CD4-positive, alpha-beta T cell (primary cell): ENCODE measurements around the gene VAMP3. TPM values are rescaled to one million over a fixed set of nuclear protein-coding genes. Genes with fewer than 3 reads are reported as not detected.

ENCODE experiments used
- ATAC-seq: fragments of 200-7000 bp; cut with Tn5 transposase; one replicate; pipeline ENCODE4 v1.10.0; 2022; ENCODE audit warnings: mild to moderate bottlenecking; ENCODE audit not compliant: poor library complexity
- CTCF ChIA-PET: fragments of 350-600 bp; sonication (Branson Sonifier 250); formaldehyde crosslinking; loops from one replicate; lab custom pipeline; 2021; ENCODE audit warnings: antibody characterized with exemption, inconsistent platforms; lab: Charles Lee
- POLR2A ChIA-PET: fragments of 350-600 bp; sonication (Branson Sonifier 250); formaldehyde crosslinking; loops from one replicate; lab custom pipeline; 2021; ENCODE audit warnings: antibody characterized with exemption, inconsistent platforms; lab: Charles Lee
- DNase-seq, 14 experiments: peaks; one replicate each; pipeline ENCODE4 v3.0.0-alpha.2; 2013 to 2020; ENCODE audit warnings: mixed read lengths in 2 of 14
- H3K27ac ChIP-seq, 2 donors: one replicate each; pipeline versions ENCODE4 v1.5.1 to v1.7.0; 2013; ENCODE audit warnings: low read length in 2 of 2, low read depth in 1 of 2, mild to moderate bottlenecking in 1 of 2
- H3K27me3 ChIP-seq, 2 experiments: 1 replicate in 1 of 2; 2 replicates in 1 of 2; pipeline versions ENCODE4 v1.6.1 to v1.7.0; 2013; ENCODE audit warnings: low read length in 2 of 2, control low read depth in 1 of 2, mild to moderate bottlenecking in 1 of 2, moderate library complexity in 1 of 2; ENCODE audit not compliant: insufficient read depth in 2 of 2, control insufficient read depth in 1 of 2
- H3K36me3 ChIP-seq: one replicate; pipeline ENCODE4 v1.6.1; 2013; ENCODE audit warnings: low read length, control low read depth; ENCODE audit not compliant: insufficient read depth
- H3K4me1 ChIP-seq: one replicate; pipeline ENCODE4 v1.6.1; 2013; ENCODE audit warnings: low read length, control low read depth; ENCODE audit not compliant: insufficient read depth
- H3K4me3 ChIP-seq: one replicate; pipeline ENCODE4 v1.5.1; 2013; ENCODE audit warnings: mild to moderate bottlenecking, low read length, moderate library complexity
- H3K9me3 ChIP-seq, 2 experiments: 1 replicate in 1 of 2; 2 replicates in 1 of 2; pipeline versions ENCODE4 v1.6.1 to v1.7.0; 2013; ENCODE audit warnings: low read length in 2 of 2, mild to moderate bottlenecking in 2 of 2, control low read depth in 1 of 2, moderate library complexity in 1 of 2; ENCODE audit not compliant: control insufficient read depth in 1 of 2, insufficient read depth in 1 of 2
- H3K27ac Mint-ChIP-seq: one replicate; pipeline ENCODE4 v1.8.0; 2020; ENCODE audit warnings: mixed read lengths
- H3K27me3 Mint-ChIP-seq: one replicate; pipeline ENCODE4 v1.8.0; 2021; ENCODE audit warnings: mixed read lengths
- H3K36me3 Mint-ChIP-seq: one replicate; pipeline ENCODE4 v1.8.0; 2021; ENCODE audit warnings: low read depth, mixed read lengths
- H3K4me1 Mint-ChIP-seq: one replicate; pipeline ENCODE4 v1.8.0; 2021; ENCODE audit warnings: low read depth, mixed read lengths
- H3K4me3 Mint-ChIP-seq: one replicate; pipeline ENCODE4 v1.8.0; 2020; ENCODE audit warnings: mild to moderate bottlenecking, mixed read lengths
- H3K9me3 Mint-ChIP-seq: one replicate; pipeline ENCODE4 v1.8.0; 2020; ENCODE audit warnings: mixed read lengths
- intact Hi-C, 2 experiments: fragments of 100-400 bp; cut with DNase I in 1 of 2; cut with micrococcal nuclease in 1 of 2; formaldehyde crosslinking; loops; one replicate each; pipeline versions ENCODE4 v1.15.1 to v1.9.0; 2023 to 2025; cut with DNase I, micrococcal nuclease
- total RNA-seq, 174 experiments: library from RNA in 2 of 174; stranded (reverse) in 2 of 174; gene quantifications; one replicate each; pipeline ENCODE4 v1.2.3 and lab custom pipeline; 2021 to 2026
- TF ChIP-seq, protein P1 (sequence below): fragments of 200-600 bp; IDR thresholded peaks from one replicate; pipeline ENCODE4 v1.8.0; 2022; ENCODE audit warnings: antibody characterized with exemption, mild to moderate bottlenecking

VAMP3 gene
- total RNA-seq, 2 experiments from 2014 or later: 76.9 to 87.7 TPM

DNA sequence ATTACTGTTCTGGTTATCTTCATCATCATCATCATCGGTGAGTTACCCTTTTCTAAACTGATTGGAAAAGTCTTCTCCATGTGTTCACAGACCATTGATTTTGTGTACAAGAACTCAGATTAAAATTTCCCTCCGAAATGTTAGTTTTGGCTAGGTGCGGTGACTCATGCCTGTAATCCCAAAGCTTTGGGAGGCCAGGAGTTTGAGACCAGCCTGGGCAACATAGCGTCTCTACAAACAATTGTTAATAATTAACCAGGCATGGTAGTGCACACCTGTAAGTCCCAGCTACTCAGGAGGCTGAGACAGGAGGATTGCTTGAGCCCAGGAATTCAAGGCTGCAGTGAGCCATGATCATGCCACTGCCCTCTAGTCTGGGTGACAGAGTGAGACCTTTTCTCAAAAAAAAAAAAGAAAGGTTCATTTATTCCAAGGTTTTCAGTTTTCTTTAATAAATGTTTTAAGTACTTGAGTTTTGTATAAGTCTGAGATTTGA, 7.1 kb downstream of the VAMP3 start:
- Mint-ChIP-seq H3K4me1 (peaks cover 47% of the 10 kb centered on the region), H3K36me3 (peaks cover 68% of the 10 kb centered on the region), H3K9me3 (no peaks in the 10 kb centered on the region), H3K27me3 (no peaks in the 10 kb centered on the region), H3K4me3 (no peak overlapping the region), H3K27ac (no peak overlapping the region)
- TF ChIP-seq, protein P1, sequence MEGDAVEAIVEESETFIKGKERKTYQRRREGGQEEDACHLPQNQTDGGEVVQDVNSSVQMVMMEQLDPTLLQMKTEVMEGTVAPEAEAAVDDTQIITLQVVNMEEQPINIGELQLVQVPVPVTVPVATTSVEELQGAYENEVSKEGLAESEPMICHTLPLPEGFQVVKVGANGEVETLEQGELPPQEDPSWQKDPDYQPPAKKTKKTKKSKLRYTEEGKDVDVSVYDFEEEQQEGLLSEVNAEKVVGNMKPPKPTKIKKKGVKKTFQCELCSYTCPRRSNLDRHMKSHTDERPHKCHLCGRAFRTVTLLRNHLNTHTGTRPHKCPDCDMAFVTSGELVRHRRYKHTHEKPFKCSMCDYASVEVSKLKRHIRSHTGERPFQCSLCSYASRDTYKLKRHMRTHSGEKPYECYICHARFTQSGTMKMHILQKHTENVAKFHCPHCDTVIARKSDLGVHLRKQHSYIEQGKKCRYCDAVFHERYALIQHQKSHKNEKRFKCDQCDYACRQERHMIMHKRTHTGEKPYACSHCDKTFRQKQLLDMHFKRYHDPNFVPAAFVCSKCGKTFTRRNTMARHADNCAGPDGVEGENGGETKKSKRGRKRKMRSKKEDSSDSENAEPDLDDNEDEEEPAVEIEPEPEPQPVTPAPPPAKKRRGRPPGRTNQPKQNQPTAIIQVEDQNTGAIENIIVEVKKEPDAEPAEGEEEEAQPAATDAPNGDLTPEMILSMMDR: no peak
- no peak overlapping the region for H3K27ac ChIP-seq
- H3K4me1 ChIP-seq: peaks cover 23% of the 10 kb centered on the region
- no peak for DNase-seq
- H3K27me3 ChIP-seq: no peaks in the 10 kb centered on the region
- H3K36me3 ChIP-seq: peaks cover 40% of the 10 kb centered on the region
- intact Hi-C loops: no loop called here
- CTCF ChIA-PET: no interaction called here
- no peak for ATAC-seq
- no peak overlapping the region for H3K4me3 ChIP-seq
- no peaks in the 10 kb centered on the region for H3K9me3 ChIP-seq
- POLR2A ChIA-PET: no interaction called here

DNA sequence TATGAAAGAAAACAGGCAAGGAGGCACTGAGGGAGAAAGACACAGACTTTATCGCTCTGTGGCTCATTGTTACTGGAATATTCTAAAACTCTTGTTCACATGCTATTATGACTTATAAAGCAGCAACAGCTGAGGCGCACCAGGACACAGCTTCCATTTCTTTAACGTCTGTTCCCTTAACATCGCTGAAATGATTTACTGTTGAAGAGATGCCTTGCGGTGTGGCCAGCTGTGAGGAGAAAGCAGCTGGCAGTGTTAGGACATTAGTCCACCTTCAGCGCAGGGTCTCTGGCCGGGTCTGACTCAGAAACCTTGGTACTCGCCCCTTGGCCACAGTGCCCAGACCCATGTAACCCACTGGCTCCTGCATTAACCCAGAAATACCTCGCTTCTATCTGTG, 9.9 kb downstream of the VAMP3 start:
- Mint-ChIP-seq H3K9me3 (no peaks in the 10 kb centered on the region), H3K4me1 (peaks cover 32% of the 10 kb centered on the region), H3K27ac (peak overlapping the region; percentile 43), H3K36me3 (peaks cover 52% of the 10 kb centered on the region), H3K27me3 (no peaks in the 10 kb centered on the region), H3K4me3 (peak overlapping the region; percentile 15)
- ATAC-seq: no peak
- Histone ChIP-seq H3K9me3 (peaks cover 0 to 5% of the 10 kb centered on the region in 2 experiments), H3K36me3 (peaks cover 32% of the 10 kb centered on the region), H3K4me3 (no peak overlapping the region), H3K4me1 (peaks cover 34% of the 10 kb centered on the region), H3K27ac (no peak overlapping the region), H3K27me3 (no peaks in the 10 kb centered on the region)
- DNase-seq: no peak
- POLR2A ChIA-PET: interaction anchor here (3.1 kb wide), 1 partner anchor 9 kb away, joined by 19 read pairs; the partner anchor contains the start of gene VAMP3
- TF ChIP-seq, protein P1: no peak
- intact Hi-C loops: loop anchor here in 1 of 2 experiments (10.0 kb wide), 3 partner anchors 174 to 1094 kb away; partner anchors contain the start of genes ENO1 and RERE
- CTCF ChIA-PET: no interaction called here

DNA sequence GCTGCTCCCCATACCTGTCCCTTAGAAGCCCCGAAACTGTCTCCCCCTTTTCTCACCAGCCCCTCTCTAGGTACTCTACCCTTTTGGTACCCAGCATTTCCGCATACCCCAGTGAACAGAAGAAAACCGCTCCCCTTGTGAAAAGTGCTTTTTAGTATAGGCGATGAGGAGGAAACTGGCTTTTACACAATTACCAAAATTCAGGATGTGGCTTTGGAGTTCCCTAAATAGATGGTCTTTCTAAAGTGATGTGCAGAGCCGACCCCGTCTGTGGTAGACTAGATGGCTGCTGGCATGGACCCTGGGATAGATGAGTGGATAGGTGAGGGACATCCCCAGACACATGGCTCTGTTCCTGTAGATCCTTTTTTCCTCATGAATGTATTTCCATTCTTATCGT, 10.4 kb downstream of the VAMP3 start:
- no peak for ATAC-seq
- Mint-ChIP-seq H3K4me3 (peak overlapping the region; percentile 55), H3K36me3 (peaks cover 49% of the 10 kb centered on the region), H3K27me3 (no peaks in the 10 kb centered on the region), H3K4me1 (peaks cover 32% of the 10 kb centered on the region), H3K27ac (peak overlapping the region; percentile 43), H3K9me3 (no peaks in the 10 kb centered on the region)
- H3K4me3 ChIP-seq: no peak overlapping the region
- DNase-seq: no peak
- peaks cover 0 to 5% of the 10 kb centered on the region in 2 experiments for H3K9me3 ChIP-seq
- ChIA-PET POLR2A (interaction anchor here (1.1 to 3.1 kb wide), 2 partner anchors 10 to 29 kb away, joined by 3 to 19 read pairs; partner anchors contain the start of gene VAMP3), CTCF (no interaction called here)
- TF ChIP-seq, protein P1: no peak
- intact Hi-C loops: loop anchor here in 1 of 2 experiments (10.0 kb wide), 3 partner anchors 173 to 1093 kb away; partner anchors contain the start of genes ENO1 and RERE
- peaks cover 34% of the 10 kb centered on the region for H3K4me1 ChIP-seq
- peaks cover 31% of the 10 kb centered on the region for H3K36me3 ChIP-seq
- no peak overlapping the region for H3K27ac ChIP-seq
- H3K27me3 ChIP-seq: no peaks in the 10 kb centered on the region
